Measurements from ENCODE around the gene FOXP2. TPM values are rescaled to one million over a fixed set of nuclear protein-coding genes. Genes with fewer than 3 reads are reported as not detected.

FOXP2 gene
- total and polyA plus RNA-seq, 2 of the 13 experiments (the other 11 are each of a cell fraction or from before 2014, with no cell fraction given), result 0.90 TPM; not detected in 1

GRCh38 chr7:114444196-114444595, 29.6 kb downstream of the FOXP2 start:
- Histone ChIP-seq H3K4me2 (ENCODE audit: low read depth, low read length) (no peak overlapping the region), H3K4me3 (replicated peaks in 1 of 3; ENCODE audit: insufficient read depth in 1 of 3, low read depth in 2 of 3, low read length in 3 of 3) (no peak overlapping the region), H2AFZ (ENCODE audit: low read length) (no peak overlapping the region), H3K79me2 (ENCODE audit: insufficient read depth, low read length) (no peaks in the 10 kb centered on the region), H3K4me1 (ENCODE audit: insufficient read depth, low read length) (no peaks in the 10 kb centered on the region), H3K9ac (ENCODE audit: insufficient read depth, low read depth, low read length) (no peak overlapping the region), H3K27ac (ENCODE audit: extremely low read length, insufficient read depth, low read length) (no peak overlapping the region), H4K20me1 (ENCODE audit: insufficient read depth, low read length) (no peaks in the 10 kb centered on the region), H3K36me3 (replicated peaks in 1 of 2; ENCODE audit: control insufficient read depth in 1 of 2, insufficient read depth in 2 of 2, low read length in 2 of 2) (no peaks in the 10 kb centered on the region), H3K9me3 (ENCODE audit: low read length) (no peaks in the 10 kb centered on the region), H3K27me3 (ENCODE audit: control insufficient read depth in 1 of 2, insufficient read depth in 2 of 2, low read length in 2 of 2) (no peaks in the 10 kb centered on the region)
- no peak for FAIRE-seq
- in situ Hi-C loops (cut with HindIII; ENCODE audit: extremely low pct_ligation_motif_present, low pct_unique_long_range_greater_than_20kb), result no loop called here
- WGBS (ENCODE audit: low lambda C conversion rate), result 2% methylated on average over 2 of the region's 2 CpGs
- DNase-seq (ENCODE audit: low spot score), result no peak
- ChIA-PET CTCF (ENCODE audit: low intra/inter-chr PET ratio, low total read pairs) (no interaction called here), POLR2A (no interaction called here)
- intact Hi-C loops (cut with micrococcal nuclease; ENCODE audit: unreplicated experiment), result no loop called here
- TF ChIP-seq ZNF589 (CRISPR knock-in tag; conservative IDR thresholded peaks at IDR 0.05) (no peak), RBM39 (IDR thresholded peaks at IDR 0.05; ENCODE audit: low read depth, low read length, poor library complexity, severe bottlenecking) (no peak), TP53 (CRISPR knock-in tag; conservative IDR thresholded peaks at IDR 0.05) (no peak), NRL (CRISPR knock-in tag; IDR thresholded peaks at IDR 0.05; ENCODE audit: borderline replicate concordance) (no peak), NR0B2 (CRISPR knock-in tag; IDR thresholded peaks at IDR 0.05) (no peak), ZBTB43 (CRISPR knock-in tag; conservative IDR thresholded peaks at IDR 0.05) (no peak), ZNF639 (CRISPR knock-in tag; conservative IDR thresholded peaks at IDR 0.05) (no peak), POGK (CRISPR knock-in tag; conservative IDR thresholded peaks at IDR 0.05) (no peak), MYC (CRISPR knock-in tag; IDR thresholded peaks at IDR 0.05; ENCODE audit: borderline replicate concordance) (no peak), MAF1 (CRISPR knock-in tag; IDR thresholded peaks at IDR 0.05; ENCODE audit: borderline replicate concordance) (no peak), ZNF18 (CRISPR knock-in tag; IDR thresholded peaks at IDR 0.05; ENCODE audit: insufficient replicate concordance) (no peak), ZFP37 (CRISPR knock-in tag; IDR thresholded peaks at IDR 0.05; ENCODE audit: borderline replicate concordance) (no peak), ZNF331 (CRISPR knock-in tag; IDR thresholded peaks at IDR 0.05) (no peak)
- BruUV-seq (replicated peaks), result no TSS peak
- ATAC-seq, result no peak
